SU-DHL-6 (cell line): Measurements from ENCODE around the gene NDUFS2.
"Not testable (repeated sequence)": the region's sequence is repeated elsewhere in the genome, so short reads cannot be mapped to it uniquely, and the experiment has no call there.

Experiments
- CTCF ChIP-seq: fragments of 200-600 bp; sonication (generic); IDR thresholded peaks from one replicate; pipeline ENCODE4 v1.5.1; 2017; ENCODE audit warnings: antibody characterized with exemption, mild to moderate bottlenecking, low read length, moderate library complexity; ENCODE audit not compliant: insufficient read depth, poor library complexity, severe bottlenecking
- EZH2phosphoT487 ChIP-seq: fragments of 200-600 bp; sonication (generic), shearing (Covaris generic); conservative IDR thresholded peaks from 2 replicates; pipeline ENCODE4 v1.6.1; 2018; ENCODE audit warnings: mild to moderate bottlenecking, antibody characterized with exemption, low read length, moderate library complexity, mixed read lengths

GRCh38 chr1:161255302-161255701 is 53.1 kb downstream of the NDUFS2 start:
- not testable (repeated sequence) for TF ChIP-seq CTCF, EZH2phosphoT487
